ENCODE data around the gene NPW. TPM values are rescaled to one million over a fixed set of nuclear protein-coding genes. Genes with fewer than 3 reads are reported as not detected.

The NPW gene
- total RNA-seq, 2 donors from 2014 or later = 1.8 to 3.6 TPM

DNA sequence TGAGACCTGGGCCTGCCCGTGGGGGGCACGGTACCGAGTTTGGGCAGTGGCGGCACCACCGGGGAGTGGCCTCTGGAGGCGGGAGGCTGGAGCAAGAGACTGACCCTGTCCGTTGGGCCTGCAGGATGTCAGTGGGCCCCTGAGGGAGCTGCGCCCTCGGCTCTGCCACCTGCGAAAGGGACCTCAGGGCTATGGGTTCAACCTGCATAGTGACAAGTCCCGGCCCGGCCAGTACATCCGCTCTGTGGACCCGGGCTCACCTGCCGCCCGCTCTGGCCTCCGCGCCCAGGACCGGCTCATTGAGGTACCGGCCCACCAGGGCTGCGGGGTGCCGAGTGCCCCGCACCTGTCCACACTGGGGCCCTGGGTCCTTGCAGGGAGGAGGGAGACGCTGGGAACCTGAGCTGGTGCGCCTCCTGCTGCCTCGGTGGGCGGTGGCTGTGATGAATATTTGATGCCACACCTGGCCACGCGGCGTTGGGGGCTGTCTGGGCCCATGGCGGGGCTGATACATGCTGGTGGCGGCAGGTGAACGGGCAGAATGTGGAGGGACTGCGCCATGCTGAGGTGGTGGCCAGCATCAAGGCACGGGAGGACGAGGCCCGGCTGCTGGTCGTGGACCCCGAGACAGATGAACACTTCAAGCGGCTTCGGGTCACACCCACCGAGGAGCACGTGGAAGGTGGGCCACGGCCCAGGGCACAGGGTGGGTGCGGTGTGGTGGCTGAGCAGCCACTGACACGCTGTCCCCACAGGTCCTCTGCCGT is 16.8 kb downstream of the NPW start:
- intact Hi-C loops (cut with DNase I) = no loop called here
- 79% methylated on average over 43 of the region's 47 CpGs for WGBS
- peaks cover 54% of the 10 kb centered on the region for H3K4me1 ChIP-seq (replicated peaks)

DNA sequence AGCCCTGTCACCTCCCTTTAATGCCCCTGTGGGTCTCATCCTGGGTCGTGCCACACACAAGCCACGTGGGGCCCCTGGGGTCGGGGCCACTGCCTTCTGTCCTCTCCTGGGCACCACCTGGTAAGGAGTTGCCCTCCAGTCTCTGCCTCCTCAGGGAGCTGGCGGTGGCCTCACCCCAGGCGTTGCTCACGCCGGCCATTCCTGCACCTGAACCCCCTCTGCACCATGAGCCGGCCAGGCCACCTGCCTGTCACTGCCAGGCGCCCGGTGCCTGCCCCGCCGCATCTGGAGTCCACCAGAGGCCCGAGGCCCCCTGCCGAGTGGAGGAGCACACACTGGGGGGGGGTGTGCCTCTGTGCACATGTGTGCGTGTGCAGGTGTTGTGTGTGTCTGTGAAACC is 17.5 kb downstream of the NPW start:
- H3K4me1 ChIP-seq (replicated peaks) = peaks cover 54% of the 10 kb centered on the region
- no peak for DNase-seq (ENCODE audit: low spot score)
- intact Hi-C loops (cut with DNase I) = no loop called here
- H3K4me3 ChIP-seq = no peak overlapping the region
- WGBS = 84% methylated on average over 15 of the region's 15 CpGs
- no peaks in the 10 kb centered on the region for H3K27me3 ChIP-seq (replicated peaks; ENCODE audit: insufficient read depth)
- TF ChIP-seq POLR2A (IDR thresholded peaks at IDR 0.05) (no peak), POLR2AphosphoS5 (IDR thresholded peaks at IDR 0.05) (no peak)
- TF ChIP-seq, protein P1, sequence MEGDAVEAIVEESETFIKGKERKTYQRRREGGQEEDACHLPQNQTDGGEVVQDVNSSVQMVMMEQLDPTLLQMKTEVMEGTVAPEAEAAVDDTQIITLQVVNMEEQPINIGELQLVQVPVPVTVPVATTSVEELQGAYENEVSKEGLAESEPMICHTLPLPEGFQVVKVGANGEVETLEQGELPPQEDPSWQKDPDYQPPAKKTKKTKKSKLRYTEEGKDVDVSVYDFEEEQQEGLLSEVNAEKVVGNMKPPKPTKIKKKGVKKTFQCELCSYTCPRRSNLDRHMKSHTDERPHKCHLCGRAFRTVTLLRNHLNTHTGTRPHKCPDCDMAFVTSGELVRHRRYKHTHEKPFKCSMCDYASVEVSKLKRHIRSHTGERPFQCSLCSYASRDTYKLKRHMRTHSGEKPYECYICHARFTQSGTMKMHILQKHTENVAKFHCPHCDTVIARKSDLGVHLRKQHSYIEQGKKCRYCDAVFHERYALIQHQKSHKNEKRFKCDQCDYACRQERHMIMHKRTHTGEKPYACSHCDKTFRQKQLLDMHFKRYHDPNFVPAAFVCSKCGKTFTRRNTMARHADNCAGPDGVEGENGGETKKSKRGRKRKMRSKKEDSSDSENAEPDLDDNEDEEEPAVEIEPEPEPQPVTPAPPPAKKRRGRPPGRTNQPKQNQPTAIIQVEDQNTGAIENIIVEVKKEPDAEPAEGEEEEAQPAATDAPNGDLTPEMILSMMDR (IDR thresholded peaks at IDR 0.05) = no peak
- peak overlapping the region; percentile 86 to 93 for H3K27ac ChIP-seq
- H3K36me3 ChIP-seq = no peaks in the 10 kb centered on the region
- no peaks in the 10 kb centered on the region for H3K9me3 ChIP-seq

More for the DNA sequence above, 16.8 kb downstream of the NPW start:
- no peaks in the 10 kb centered on the region for H3K27me3 ChIP-seq (replicated peaks; ENCODE audit: insufficient read depth)
- peak overlapping the region in 1 of 2 donors; percentile 3 for H3K4me3 ChIP-seq
- DNase-seq (ENCODE audit: low spot score) = no peak
- TF ChIP-seq POLR2A (IDR thresholded peaks at IDR 0.05) (no peak), POLR2AphosphoS5 (IDR thresholded peaks at IDR 0.05) (no peak)
- TF ChIP-seq, protein P1 (IDR thresholded peaks at IDR 0.05) = no peak
- no peaks in the 10 kb centered on the region for H3K9me3 ChIP-seq
- H3K36me3 ChIP-seq = no peaks in the 10 kb centered on the region
- H3K27ac ChIP-seq = peak overlapping the region; percentile 86 to 93

DNA sequence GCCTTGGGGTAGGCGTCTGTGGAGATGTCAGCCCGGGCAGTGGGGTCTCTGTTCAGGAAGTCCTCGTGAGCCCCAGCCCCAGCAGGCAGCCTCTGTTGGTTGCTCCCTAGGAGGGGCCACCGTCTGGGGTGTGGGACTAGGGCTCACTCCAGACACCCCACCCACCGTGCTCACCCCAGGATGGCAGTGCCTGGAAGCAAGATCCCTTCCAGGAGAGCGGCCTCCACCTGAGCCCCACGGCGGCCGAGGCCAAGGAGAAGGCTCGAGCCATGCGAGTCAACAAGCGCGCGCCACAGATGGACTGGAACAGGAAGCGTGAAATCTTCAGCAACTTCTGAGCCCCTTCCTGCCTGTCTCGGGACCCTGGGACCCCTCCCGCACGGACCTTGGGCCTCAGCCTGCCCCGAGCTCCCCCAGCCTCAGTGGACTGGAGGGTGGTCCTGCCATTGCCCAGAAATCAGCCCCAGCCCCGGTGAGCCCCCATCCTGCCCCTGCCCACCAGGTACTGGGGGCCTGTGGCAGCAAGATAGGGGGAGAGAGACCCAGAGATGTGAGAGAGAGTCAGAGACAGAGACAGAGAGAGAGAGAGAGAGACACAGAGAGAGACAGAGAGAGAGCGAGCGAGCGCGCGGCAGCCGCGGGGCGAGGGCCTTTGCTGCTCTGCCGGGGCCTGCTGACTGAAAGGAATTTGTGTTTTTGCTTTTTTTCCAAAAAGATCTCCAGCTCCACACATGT is 18.2 kb downstream of the NPW start:
- Histone ChIP-seq H3K27ac (peak overlapping the region; percentile 66 to 86), H3K9me3 (no peaks in the 10 kb centered on the region), H3K27me3 (replicated peaks; ENCODE audit: insufficient read depth) (no peaks in the 10 kb centered on the region), H3K4me1 (replicated peaks) (peaks cover 54% of the 10 kb centered on the region), H3K4me3 (no peak overlapping the region), H3K36me3 (no peaks in the 10 kb centered on the region)
- intact Hi-C loops (cut with DNase I) = no loop called here
- DNase-seq (ENCODE audit: low spot score) = no peak
- WGBS = 81% methylated on average over 29 of the region's 29 CpGs
- TF ChIP-seq POLR2AphosphoS5 (IDR thresholded peaks at IDR 0.05) (no peak), POLR2A (IDR thresholded peaks at IDR 0.05) (no peak)
- TF ChIP-seq, protein P1 (IDR thresholded peaks at IDR 0.05) = no peak

DNA sequence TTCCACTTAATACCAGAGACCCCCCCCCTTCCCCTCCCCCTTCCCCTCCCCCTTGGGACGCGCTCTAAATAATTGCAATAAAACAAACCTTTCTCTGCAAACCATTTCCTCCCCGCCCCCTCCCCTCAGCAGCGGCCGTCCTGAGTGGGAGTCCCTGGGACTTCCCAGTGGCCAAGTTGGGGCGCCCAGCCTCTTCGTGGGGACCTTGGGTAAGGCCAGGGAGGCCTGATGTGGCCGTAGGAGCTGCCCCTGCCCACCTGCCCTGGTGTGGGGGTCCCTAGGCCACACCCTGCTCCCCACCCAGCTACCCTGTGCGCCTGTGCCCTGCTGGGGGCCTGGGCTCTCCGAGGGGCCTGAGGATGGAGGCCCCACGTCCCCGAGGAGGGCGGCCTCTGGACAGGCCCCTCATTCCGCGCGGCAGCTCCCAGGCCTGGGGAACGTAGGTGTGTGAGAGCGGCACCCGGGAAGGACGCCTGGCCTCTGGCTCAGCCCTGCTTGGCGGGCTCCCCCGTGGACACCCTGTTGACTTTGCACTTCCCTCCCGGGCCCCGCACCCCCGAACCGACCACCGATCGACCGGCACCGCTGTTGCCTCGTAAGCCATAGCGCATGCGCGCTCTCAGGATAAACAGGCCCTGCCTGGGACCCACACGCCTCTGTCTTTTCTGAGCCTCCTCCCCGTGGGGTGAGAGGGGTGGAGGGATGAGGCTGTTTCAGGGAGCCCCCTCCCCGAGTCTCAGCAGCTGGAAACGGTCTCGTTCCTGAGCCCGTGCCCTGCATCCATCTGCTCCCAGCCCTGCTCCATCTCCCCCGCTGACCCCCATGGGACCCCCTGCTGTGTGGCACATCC is 19.0 kb downstream of the NPW start:
- Histone ChIP-seq H3K36me3 (no peaks in the 10 kb centered on the region), H3K4me1 (replicated peaks) (peaks cover 46% of the 10 kb centered on the region), H3K27ac (peak overlapping the region; percentile 66 to 86), H3K27me3 (replicated peaks; ENCODE audit: insufficient read depth) (no peaks in the 10 kb centered on the region), H3K9me3 (no peaks in the 10 kb centered on the region), H3K4me3 (no peak overlapping the region)
- intact Hi-C loops (cut with DNase I) = no loop called here
- WGBS = 67% methylated on average over 41 of the region's 41 CpGs
- no peak for DNase-seq (ENCODE audit: low spot score)
- TF ChIP-seq POLR2A (IDR thresholded peaks at IDR 0.05) (no peak), POLR2AphosphoS5 (IDR thresholded peaks at IDR 0.05) (no peak)
